GM18499 (cell line): ENCODE results near the gene BLM.

ENCODE experiments used
- ATAC-seq: cut with Tn5 transposase; IDR thresholded peaks from one replicate; pipeline ENCODE4 v1.9.1; 2021; ENCODE audit warnings: moderate number of reproducible peaks; ENCODE audit not compliant: insufficient read depth, unreplicated experiment

Gene BLM

DNA sequence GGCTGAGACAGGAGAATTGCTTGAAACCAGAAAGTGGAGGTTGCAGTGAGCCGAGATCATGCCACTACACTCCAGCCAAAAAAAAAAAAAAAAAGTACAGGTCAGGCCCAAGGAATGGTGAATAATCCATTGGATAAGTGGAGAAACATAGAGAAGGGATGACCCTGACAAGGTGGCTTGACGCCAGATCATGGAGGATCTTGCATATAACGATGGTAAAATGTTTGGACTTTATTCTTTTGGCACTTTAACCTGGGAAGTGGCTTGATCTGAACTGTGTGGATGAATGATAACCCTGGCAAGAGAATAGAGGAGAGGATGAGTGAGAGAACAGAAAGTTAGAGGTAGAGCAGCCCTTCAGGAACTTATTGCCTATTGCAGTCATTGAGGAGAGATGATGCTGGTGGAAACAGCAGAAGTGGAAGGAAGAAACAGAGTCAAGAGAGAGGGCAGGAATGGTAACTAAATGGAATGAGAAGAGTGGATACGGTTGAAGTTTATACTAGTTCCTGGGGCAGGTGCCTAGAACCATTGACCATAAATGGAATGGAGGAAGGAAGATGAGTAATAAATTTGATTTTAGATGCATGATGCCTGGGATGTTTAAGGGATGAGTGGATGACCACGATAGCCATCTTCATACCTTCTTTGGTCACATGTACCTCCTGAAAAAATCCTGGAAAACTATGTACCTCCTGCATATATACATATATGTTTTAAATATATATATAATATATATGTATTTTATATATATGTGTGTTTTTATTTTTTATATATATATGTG, 57.8 kb downstream of the BLM start:
- ATAC-seq, result no peak

DNA sequence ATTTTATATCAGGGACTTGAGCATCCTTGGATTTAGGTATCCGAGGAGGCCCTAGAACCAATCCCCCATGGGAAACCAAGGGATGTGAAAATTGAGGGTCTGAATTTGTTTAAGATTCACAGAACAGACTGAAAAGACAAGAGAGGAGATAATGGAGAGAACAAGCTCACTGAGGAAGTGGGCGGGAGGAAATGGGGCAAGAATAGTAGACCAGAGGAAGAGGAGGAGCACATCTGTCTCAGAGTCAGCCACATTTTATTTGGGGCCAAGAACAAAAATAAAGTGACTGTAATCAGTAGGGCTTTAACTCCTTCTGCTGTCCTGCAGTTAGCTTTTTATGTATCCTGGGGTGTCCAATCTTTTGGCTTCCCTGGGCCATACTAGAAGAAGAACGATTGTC, 63.8 kb downstream of the BLM start:
- ATAC-seq, result no peak

DNA sequence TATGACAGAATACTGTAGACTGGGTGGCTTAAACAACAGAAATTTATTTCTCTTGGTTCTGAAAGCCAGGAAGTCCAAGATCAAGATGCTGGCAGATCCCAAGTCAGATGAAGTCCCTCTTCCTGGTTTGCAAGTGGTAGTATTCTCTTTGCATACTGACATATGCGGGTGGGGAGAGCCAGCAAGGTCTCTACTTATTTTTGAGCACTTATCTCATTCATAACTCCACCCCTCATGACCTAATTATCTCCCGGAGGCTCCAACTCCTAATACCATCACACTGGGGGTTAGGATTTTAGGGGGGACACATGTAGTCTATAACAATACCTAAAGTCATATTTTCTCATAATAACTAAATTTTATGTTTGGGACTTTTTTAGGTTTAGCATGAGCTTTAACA, 65.3 kb downstream of the BLM start:
- ATAC-seq, result no peak

DNA sequence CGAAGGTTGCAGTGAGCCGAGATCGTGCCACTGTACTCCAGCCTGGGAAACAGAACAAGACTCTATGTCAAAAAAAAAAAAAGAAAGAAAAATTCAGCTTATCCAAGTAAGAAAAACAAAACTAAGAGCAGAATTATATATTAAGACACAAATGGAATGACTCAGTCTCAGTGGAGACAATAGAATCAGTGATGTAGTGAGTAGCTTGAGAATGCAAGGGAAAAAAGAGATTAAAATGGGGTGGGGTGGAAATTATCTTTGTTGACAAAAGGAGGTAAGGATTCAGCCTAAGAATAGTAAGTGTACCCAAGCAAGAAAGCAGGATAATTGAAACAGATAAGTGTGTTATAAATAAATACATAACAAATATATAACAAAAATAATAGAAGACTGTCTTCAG, 70.7 kb downstream of the BLM start:
- no peak for ATAC-seq

DNA sequence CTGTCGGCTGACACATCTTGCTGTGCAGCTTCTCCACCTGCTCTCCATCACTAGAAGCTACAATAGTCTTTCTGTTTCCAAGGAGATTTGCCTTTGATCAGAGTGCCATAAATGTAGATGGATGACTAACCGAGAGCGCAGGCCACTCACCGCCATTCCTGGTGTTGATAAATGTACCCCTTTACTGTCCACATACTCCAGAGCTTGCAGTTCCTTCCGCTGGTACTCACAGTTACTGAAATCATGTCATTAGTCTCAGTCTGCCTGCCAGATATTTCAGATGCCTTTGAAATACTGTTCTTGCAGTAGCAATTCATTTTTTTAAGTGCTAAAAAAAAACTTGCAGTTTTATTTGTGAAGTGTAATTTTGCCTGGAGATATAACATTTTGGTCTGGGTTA, 72.3 kb downstream of the BLM start:
- ATAC-seq, result no peak

DNA sequence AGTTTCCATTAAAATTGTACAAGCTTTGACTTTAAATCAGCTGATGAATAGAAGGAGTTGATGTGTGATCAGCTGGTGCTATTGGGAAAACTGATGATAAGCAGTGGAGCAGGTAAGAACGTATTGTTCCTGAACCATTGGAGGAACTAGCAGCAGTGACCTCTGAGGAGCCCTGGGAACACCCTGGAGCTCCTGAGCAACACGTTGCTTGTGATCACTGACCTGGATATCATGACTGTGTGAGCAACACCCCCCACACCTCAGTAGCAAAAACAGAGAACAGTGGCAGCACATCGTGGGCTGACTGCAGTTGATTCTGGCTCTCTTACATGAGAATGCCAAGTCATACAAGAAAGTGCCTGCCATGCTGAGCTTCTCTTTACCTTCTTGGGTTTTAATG, 72.9 kb downstream of the BLM start:
- no peak for ATAC-seq

DNA sequence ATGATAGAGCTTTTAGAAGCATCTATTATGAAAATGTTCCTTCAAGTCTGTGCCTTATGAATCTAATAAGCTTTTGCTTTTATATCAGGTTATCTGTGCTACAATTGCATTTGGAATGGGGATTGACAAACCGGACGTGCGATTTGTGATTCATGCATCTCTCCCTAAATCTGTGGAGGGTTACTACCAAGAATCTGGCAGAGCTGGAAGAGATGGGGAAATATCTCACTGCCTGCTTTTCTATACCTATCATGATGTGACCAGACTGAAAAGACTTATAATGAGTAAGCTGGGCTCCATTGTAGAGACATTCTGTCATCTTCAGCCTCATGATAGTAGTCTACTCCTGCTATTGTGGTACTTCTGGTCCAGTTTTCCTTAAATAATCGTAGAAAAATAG, 73.4 kb downstream of the BLM start:
- no peak for ATAC-seq

DNA sequence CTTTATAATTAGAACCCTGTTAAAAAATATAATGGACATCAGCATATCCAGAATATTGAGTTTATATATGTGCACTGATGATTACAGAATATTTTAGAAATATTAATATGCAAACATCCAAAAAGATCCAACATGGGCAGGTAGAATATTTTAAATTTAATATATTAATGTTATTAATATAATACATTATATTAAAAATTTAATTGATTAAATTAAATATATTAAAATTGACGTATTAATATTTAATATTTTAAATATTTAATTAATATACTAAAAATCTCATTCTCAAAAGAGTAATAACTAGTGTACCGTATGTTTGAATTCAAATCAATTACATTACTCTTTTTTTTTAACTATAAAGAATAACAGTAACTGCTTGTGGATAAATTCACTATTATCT, 77.4 kb downstream of the BLM start:
- no peak for ATAC-seq

DNA sequence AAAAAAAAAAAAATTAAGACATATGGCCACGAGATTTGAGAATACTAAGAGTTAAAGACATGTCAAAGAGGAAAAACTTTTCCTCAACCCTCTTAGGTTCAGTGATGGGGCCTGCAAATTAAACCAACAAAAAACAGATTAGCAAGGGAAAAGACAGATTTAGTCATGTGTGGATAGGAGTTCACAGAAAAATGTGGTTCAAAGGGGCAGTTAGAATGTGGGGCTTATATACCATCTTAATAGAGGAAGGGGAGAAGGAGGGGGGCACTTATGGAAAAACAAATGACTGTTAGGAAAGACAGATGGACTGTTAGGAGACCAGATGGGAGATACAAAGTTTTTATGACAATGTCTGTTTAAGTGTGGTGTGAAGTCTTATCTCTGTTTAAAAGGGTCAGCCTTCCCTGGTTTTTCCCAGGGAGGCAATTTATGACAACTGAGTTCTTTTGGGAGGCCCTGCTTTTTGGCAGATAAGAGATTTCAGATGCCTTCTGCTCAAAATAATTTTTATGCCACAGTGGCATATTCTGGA, 82.6 kb downstream of the BLM start:
- ATAC-seq, result no peak

DNA sequence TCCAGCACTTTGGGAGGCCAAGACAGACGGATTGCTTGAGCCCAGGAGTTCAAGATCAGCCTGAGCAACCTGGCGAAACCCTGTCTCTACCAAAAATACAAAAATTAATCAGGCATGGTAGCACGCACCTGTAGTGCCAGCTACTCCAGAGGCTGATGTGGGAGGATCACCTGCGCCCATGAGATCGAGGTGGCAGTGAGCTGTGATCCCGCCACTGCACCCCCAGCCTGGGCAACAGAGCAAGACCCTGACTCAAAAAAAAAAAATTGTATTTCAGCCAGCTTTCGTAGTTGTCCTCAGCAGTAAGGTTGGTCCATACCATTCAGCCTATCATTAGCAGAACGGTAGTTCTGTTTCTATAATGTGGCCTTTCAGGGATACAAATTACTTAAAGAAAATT, 84.7 kb downstream of the BLM start:
- no peak for ATAC-seq

DNA sequence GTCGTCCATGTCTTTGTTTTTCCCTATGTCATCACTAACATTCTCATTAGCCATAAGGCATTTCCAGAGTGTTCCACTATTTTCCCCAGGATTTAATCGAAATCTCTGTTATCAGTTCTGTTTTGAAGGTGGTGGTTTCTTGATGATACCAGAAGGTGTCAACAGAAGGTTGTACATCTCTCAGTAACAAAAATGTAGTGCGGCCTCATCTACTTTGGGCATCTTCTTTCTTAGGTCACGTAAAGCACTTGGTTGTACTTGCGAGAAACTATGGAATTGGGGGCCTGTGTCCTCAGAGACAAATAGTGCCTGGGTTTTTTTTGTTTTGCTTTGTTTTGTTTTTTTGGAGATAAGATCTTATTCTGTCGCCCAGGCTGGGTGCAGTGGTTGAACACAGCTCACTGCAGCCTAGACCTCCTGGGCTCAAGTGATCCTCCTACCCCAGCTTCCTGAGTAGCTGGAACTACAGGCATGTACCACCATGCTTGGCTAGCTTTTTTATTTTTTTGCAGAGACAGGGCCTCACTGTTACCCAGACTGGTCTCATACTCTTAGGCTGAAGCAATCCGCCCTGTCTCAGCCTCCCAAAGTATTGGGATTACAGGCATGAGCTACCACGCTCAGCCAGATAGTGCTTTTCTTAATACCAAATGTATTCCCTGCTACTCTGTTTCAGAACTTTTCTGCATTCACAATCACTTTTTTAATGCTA, 90.1 kb downstream of the BLM start:
- no peak for ATAC-seq

DNA sequence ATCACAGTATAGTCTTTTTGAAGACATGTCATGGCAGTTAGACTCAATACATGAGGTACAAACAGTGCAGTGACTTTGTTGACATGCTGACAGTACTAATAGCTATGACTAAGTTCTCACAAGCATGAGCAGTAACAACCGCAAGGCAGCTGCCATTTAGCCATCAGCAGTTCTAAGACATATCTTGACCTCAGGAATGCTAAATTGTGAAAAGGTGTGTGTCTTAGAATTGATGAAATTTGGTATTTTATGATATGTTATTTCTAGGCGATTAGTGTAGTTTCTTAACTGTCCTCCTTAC, 90.6 kb downstream of the BLM start:
- no peak for ATAC-seq

DNA sequence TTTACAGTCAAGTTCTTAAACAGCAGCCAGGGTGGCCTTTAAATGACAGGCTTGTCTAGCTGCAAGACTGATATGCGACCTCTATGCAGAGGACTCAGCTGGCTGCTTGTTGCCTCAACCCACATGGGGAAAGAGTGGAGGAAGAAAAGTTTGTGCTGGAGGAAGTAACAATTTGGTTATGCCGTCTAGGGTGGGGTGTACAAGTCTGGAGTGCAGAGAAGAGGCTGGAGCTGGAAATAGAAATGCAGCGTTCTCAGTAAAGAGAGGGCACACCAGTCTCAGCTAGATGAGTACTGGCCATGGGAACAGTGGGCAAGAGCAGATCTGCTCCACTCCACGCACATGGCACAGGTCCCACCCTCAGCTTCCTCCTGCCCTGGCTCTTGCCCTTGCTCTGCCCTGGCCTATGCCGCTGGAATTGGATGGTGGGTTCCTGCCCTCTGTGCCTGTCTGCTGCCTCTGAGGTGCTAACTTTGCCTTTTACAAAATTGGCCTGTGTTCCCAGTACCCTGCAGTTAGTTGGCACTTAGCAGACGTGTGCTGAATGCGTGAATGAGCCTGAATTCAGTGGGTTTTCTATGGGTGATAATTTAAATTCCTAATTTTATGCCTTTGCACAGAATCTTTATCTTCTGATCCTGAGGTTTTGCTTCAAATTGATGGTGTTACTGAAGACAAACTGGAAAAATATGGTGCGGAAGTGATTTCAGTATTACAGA, 91.5 kb downstream of the BLM start:
- ATAC-seq, result no peak

DNA sequence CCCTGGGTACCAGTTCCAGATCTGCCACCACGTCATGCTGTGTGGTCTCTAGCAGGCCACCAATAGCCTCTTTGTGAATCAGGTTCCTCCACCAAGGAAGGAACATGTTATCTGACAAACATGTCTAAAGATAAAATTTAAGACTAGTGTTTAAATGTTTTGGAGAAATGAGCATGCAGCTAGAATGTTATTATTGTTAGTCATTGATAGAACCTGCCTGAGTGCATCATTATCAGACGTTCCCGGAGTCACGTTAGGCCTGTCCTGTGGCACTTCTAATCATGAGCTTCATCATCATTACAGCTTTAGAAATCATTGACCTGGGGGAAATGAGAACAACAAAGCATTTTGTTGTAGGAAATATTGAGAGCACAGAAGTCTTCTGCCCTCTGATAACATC, 92.4 kb downstream of the BLM start:
- ATAC-seq, result no peak

DNA sequence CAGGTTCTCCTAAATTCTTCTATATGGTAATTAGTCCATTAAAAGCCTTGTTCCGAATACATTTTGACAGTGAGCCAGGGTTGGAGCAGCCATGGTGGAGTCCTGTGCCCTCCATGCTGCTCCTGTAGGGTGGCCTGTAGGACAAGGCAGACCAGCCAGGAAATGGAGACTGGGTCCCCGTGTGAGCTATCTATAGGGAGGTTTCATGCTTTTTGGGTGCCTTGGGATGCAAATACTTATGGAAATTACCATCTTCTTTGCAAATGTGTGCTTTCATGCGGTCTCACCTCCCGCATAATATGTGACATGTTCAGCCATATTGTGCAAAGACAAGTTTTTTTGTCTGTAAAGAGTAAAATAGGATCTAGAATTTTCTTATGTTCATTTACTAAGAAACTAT, 93.2 kb downstream of the BLM start:
- no peak for ATAC-seq

DNA sequence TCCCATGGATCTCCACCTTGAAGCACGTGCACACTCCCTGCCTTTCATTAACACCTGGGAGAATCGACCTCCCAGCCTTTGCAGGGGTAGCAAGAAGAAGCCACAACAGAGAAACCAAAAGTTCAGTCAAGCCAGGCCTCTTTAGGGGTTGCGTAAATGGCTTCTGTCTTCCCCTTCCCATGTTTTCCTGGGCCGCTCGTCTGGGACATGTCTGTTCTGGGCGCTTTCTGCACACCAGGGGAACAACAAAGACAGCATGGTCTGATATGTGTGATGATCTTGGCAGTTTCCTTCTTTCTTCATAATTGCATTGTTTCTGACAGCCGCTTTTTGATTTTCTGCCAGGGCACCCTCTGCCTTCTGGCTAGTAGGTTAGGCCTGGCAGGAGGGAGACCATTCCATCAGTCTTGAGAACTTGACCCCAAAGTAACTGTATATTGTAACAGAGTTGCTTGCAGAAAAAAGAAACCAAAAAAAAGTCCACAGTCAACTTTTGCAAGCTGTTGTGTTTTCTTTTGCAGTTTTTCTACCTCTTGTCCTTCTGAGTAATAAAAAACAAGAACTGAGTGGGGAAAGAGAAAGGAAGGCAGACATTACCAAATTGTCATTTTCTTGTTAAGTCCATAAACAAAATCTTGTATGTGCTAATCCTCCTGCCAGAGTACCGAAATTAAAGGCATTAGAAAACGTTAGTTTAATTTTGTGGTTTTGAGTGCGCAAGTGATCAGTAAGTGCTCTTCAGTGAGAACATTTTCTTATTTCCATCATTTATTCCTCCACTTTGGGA, 95.2 kb downstream of the BLM start:
- no peak for ATAC-seq

DNA sequence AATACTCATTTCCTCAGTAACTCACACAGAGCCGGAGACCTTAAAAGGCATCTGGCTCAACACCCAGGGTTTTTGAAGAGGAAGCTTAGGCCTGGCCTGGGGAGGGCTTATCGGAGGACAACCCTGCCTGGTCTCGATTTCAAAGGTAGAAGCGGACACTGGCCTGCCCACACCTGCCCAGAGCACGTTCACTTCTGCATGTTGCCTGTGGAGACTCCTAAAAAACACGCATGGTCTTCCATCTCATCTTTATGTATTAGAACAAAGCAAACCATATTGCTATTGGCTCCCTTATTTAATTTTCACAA, 95.8 kb downstream of the BLM start:
- no peak for ATAC-seq

DNA sequence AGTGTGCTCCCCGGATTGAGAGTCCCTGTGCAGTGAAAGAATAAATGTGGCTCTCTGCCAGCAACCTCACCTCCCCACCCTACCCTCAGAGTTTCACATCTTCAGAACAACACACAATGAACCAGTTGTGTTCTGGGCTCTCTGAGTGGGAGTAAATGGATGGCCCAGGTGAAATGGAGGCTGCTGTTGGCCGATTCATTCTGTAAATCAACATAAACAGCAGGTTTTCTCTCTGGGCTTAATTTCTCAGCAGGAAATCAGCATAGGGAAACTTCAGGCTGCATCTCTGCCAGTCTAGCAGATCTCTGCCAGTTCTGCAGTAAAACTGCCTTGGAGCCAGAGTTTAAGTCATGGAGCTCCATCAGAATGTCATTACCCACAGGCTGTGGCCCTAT, 96.6 kb downstream of the BLM start:
- no peak for ATAC-seq

DNA sequence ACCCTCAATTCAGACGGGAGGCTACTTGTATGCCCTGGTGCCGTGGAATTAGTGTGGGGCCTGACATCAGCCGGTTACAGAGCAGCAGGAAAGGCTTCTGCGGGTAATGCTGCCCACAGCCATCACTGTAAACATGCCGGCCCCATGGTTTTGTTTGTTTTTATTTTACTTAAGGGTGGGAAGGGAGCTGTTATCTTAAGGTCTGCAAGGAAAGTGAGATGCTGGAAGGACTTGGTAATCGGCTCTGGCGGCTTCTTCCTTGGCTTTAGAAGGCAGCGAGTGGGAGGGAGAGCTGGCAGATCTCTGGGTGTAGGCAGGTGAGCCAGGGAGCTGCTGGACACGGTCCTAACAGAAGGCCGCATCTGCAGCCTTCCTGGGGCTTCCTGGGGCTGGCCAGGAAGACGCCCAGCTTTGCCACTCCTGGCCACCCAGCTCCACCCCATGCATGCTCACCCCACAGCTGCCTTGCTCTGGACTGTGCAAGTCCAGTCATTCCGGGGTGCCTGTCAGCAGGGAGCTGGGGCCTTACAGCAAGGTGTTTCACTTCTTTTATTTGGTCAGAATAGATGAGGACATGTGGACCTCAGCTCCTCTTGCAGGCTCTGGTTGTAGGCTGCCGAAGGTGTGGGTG, 97.2 kb downstream of the BLM start:
- ATAC-seq, result no peak

DNA sequence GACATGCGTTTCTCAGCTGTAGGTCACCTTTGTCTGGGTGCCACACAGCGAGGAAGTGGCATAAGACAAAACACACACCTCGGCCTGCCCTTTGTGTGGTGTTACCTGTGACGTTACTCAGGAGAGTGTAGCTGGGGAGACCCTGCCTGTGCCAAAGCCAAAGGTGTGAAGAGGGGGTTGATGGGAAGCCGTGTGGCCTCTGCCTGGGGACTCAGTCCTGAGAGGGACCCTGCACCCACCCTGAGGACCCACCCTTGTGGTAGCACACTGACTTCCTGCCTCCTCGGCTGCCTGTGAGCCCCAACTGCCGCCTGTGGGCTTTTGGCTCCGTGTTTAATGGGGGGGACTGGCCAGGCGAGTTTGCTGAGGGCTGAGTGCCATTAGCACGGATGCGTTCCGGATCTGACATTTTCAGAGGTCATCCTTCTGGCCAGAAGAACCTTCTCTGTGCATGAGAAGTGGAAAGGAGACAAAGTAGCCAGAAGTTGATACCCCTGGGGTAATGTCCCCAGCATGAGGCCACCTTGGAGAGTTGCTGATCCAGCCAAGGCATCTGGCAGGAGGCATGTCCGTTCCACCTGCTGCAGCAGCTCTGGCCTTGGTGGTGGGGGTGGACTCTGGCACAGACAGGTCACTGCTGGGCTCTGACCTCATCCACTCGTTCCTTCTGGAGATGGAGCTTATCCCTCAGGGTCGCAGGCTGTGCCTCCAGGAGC, 99.4 kb downstream of the BLM start:
- ATAC-seq, result no peak
